ENCODE results near the gene NUB1. TPM values are rescaled to one million over a fixed set of nuclear protein-coding genes. Genes with fewer than 3 reads are reported as not detected.
A peak's percentile ranks its signal among the peaks of the same experiment; 100 is the strongest.

The NUB1 gene
- total RNA-seq, 2 donors from 2014 or later = 36.9 to 70.3 TPM

DNA sequence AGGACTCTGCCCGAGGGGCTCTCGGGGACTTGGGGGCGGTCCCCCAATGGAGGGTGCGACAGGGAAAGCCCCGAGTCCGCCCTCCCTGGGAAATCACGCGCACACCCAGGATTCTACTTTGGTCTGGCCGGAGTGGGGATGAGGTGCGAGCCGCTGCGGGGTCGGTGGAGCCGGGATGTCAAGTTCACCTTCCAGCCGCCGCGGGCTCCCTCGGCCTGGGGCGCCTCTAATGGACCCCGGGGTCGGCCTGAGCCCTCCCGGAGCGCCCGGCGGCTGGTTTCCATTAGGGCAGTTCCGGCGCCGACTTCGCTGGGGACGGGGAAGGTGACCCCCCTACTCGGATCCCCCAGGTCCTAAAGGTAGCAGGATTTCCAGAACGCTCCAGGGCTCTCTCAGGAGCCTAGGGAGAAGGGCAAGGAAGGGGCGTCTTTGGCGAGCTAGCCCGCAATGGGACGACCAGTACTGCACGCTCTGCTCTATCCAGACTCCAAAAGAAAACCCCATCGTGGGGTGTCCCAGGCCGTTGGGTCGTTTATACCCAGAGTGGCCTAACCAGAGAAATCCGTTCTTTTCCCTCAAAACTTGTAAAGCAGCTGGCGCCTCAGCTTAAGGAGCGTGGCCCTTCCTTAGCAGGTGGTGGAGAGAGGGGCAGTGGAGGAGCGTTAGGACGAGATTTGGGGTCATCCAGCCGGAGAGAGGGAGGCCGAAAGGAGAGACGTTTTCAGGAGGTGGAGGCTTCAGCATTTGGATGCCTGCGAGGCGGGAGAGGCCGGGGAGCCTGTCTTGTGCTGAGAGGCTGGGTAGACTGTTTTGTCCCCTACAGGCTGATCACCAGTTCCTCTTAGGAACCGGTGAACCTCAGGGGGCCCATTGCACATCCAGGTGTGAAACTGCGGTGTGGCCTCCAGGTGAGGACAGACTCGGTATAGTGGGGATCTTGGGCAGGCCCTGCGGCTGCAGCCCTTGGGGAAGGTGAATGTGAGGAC is 69.1 kb downstream of the NUB1 start:
- no peak for ATAC-seq (replicated peaks)
- peak overlapping the region; percentile 34 for H3K4me3 Mint-ChIP-seq

DNA sequence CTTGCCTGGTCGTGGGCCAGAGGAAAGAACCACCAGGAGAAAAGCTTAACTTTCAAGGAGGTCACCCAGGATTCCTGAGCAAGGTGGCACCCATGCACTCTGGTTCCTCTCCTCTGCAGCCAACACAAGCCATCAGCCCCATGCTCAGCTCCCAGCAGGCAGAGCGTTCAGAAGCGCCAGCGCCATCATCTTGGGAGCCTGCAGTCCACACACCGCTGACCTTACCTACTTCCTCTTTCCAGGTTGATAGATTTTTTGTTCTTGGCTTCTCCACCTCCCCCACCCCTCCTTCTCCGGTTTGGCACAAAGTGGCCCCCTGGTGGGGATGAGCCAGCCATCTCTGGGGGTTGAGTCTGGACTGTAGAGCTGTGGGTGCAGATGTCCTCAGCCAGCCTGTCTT is 69.9 kb downstream of the NUB1 start:
- Mint-ChIP-seq H3K27ac (no peak overlapping the region), H3K27me3 (peaks cover 10% of the 10 kb centered on the region), H3K9me3 (peaks cover 4% of the 10 kb centered on the region), H3K4me1 (peaks cover 18% of the 10 kb centered on the region), H3K4me3 (no peak overlapping the region), H3K36me3 (ENCODE audit: low read depth) (no peaks in the 10 kb centered on the region)
- ATAC-seq (replicated peaks) = no peak

More for the DNA sequence above, 69.1 kb downstream of the NUB1 start:
- Mint-ChIP-seq H3K4me1 (peaks cover 18% of the 10 kb centered on the region), H3K27ac (no peak overlapping the region), H3K27me3 (peaks cover 10% of the 10 kb centered on the region), H3K36me3 (ENCODE audit: low read depth) (no peaks in the 10 kb centered on the region), H3K9me3 (peaks cover 4% of the 10 kb centered on the region)

DNA sequence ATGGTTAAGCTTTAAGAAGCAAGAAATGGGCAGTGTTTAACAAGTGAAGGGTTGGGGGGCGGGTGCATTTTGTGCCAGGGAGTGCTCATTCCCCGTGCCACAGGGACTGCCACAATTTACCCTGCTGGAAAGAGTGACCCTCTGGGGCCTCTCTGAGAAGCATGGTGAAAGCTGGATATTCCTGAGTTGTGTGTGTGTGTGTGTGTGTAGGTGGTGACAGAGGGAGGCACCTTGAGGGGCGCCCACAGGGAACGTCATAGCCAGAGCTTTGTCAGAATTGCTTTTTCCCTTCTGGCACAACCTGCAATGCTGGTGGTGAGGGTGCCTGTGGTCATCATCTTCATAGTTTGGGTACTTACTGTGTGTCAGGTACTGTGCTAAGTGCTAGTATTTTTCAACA is 70.7 kb downstream of the NUB1 start:
- no peak for ATAC-seq (replicated peaks)

DNA sequence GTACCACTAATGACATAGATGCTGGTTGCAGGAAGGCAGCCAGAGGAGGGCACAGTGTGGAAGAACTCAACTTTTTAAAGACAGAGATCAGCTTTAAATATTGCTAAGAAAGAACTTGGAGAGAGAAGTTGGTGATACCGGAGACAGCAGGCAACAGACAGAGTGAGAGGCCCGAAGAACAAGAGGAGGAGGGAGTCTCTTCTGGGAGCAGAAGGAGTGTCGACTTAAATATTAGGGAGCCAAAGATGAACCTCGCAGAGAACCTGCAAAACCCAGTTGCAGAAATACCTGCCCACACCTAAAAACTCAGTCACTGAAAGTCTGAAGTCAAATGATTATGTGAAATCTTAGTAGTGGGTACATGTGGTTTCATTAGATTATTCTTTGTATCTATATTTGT is 71.6 kb downstream of the NUB1 start:
- no peaks in the 10 kb centered on the region for H3K36me3 Mint-ChIP-seq (ENCODE audit: low read depth)
- H3K27ac Mint-ChIP-seq = no peak overlapping the region
- H3K4me3 Mint-ChIP-seq = peak overlapping the region; percentile 49
- peaks cover 10% of the 10 kb centered on the region for H3K27me3 Mint-ChIP-seq
- peaks cover 4% of the 10 kb centered on the region for H3K9me3 Mint-ChIP-seq
- no peak for ATAC-seq (replicated peaks)
- H3K4me1 Mint-ChIP-seq = peaks cover 22% of the 10 kb centered on the region

More for the DNA sequence above, 70.7 kb downstream of the NUB1 start:
- Mint-ChIP-seq H3K4me3 (no peak overlapping the region), H3K27ac (no peak overlapping the region), H3K9me3 (peaks cover 4% of the 10 kb centered on the region), H3K4me1 (peaks cover 22% of the 10 kb centered on the region), H3K27me3 (peaks cover 10% of the 10 kb centered on the region), H3K36me3 (ENCODE audit: low read depth) (no peaks in the 10 kb centered on the region)

DNA sequence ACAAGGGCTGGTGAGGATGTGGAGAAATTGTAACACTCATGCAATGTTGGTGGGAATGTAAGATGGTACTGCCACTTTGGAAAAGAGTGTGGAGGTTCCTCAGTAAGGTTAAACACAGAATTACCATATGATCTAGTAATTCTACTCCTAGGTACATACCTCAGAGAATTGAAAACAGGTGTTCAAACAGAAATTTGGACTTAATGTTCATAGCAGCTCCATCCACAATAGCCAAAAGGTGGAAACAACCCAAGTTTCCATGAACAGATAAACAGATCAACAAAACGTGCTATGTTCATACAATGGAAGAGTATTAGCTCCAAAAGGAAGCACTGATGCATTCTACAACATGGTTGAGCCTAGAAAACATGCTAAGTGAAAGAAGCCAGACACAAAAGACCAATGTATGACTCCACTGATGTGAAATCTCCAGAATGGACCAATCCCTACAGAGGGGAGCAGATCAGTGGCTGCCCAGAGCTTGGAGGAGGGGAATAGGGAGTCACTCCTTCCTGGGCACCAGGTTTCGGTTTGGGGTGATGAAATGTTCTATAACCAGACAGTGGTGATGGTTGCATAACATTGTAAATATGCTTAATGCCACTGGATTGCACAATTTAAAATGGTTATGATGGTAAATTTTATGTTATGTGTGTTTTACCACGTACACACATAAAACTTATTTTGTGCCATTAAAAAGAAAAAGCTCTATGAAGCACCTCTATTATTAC is 73.9 kb downstream of the NUB1 start:
- Mint-ChIP-seq H3K4me3 (no peak overlapping the region), H3K4me1 (peaks cover 17% of the 10 kb centered on the region), H3K9me3 (peaks cover 6% of the 10 kb centered on the region), H3K27ac (no peak overlapping the region), H3K27me3 (peaks cover 7% of the 10 kb centered on the region), H3K36me3 (ENCODE audit: low read depth) (no peaks in the 10 kb centered on the region)
- ATAC-seq (replicated peaks) = no peak

DNA sequence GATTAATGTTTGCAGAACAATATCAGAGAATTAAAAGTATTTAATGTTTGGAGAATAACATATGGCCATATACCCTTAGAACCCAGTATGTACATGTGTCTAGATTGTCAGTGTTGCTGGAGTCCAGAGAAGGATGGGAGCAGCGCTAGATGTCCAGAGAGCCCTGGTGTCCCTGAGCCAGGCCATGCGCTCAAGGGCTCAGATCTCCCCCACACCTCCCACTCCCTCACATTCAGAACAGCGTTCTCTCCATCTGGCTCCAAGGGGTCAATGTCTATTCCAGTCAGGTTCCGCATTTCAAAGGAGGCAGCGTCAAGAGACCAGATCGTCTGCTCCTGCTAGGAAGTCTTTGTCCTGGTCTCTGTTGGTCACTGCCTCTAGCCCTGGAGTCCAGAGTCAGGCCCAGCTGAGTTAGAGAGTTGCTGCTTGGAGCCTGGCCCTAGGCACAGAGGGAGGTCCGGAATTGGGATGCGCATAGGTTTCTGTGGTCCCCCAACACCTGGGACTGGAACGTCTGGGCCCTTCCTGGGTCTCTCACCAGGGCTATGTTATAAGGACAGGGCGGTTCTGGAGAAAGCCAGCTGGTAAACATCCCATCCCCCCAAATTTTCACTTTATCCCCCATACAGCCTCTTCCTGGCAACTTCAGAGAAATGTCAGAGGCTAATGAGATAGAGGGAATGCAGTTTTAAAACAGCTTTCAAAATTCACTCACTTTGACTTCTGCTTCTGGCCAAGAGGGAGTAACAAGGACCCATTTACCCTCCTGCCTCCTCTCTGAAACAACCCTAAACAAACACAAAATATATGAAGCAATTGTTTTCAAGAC is 74.7 kb downstream of the NUB1 start:
- Mint-ChIP-seq H3K27me3 (peaks cover under 1% of the 10 kb centered on the region), H3K4me3 (no peak overlapping the region), H3K27ac (no peak overlapping the region), H3K4me1 (peaks cover 17% of the 10 kb centered on the region), H3K36me3 (ENCODE audit: low read depth) (no peaks in the 10 kb centered on the region), H3K9me3 (peaks cover 7% of the 10 kb centered on the region)
- no peak for ATAC-seq (replicated peaks)

DNA sequence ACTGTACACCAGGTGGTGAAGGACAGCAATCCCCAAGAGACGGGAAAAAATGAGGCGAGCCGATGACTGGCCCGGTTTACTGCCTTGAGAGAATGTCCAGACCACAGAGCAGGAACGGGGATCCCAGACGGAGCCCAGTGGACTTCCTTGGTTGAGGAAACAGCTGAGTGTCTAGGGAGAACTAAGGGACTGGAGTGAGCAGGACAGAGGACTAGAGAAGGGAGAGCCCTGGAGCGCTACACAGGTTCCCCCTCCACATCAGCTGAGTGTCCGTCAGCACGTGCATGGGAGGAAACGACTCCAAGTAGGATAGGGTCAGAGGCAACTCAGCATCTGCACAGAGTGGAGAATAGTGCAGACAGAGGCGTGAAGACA is 75.3 kb downstream of the NUB1 start:
- Mint-ChIP-seq H3K4me3 (no peak overlapping the region), H3K9me3 (peaks cover 7% of the 10 kb centered on the region), H3K36me3 (ENCODE audit: low read depth) (no peaks in the 10 kb centered on the region), H3K27ac (no peak overlapping the region), H3K4me1 (peaks cover 17% of the 10 kb centered on the region), H3K27me3 (no peaks in the 10 kb centered on the region)
- ATAC-seq (replicated peaks) = no peak

DNA sequence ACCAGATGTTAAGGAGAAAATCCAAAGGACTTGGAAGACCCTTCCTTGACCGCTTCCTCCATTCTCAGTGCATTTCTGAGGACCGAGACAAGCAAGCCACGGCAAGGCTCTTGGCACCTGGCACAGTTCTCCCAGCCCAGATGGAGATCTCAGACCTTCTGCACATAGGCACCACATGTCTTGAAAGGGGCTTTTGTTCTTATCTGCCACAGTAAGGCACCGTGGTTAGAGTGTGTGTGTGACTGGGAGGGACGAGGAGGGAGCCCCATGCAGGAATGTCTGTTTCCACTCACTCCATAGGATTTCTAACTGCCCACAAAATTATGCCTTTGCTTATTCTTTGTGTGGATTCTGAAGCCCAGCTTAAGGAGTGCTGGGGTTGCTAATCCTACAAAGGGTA is 78.5 kb downstream of the NUB1 start:
- H3K36me3 Mint-ChIP-seq (ENCODE audit: low read depth) = no peaks in the 10 kb centered on the region
- no peak for ATAC-seq (replicated peaks)
- no peak overlapping the region for H3K27ac Mint-ChIP-seq
- no peaks in the 10 kb centered on the region for H3K27me3 Mint-ChIP-seq
- no peak overlapping the region for H3K4me3 Mint-ChIP-seq
- peaks cover 4% of the 10 kb centered on the region for H3K4me1 Mint-ChIP-seq
- peaks cover 3% of the 10 kb centered on the region for H3K9me3 Mint-ChIP-seq

DNA sequence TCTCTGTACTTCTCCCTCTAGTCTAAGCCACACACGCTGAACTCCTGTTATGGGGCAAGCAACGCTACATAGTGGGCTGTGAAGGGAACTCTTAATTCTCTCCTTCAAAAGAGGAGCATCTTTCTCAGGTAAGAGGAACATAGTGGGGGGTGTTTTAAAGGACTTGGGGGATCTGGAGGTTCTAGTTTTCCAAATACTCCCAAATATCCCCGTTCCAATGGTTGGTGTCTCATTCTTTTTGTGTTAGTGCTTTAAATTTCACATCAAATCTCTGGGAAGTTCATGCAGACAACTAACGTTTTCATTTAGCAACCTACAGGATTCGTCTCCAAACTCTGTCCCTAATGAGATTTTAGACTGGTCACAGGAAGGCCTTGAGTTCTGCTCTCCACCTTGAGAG is 80.6 kb downstream of the NUB1 start:
- H3K4me1 Mint-ChIP-seq = no peaks in the 10 kb centered on the region
- no peaks in the 10 kb centered on the region for H3K27me3 Mint-ChIP-seq
- peaks cover 3% of the 10 kb centered on the region for H3K9me3 Mint-ChIP-seq
- H3K27ac Mint-ChIP-seq = no peak overlapping the region
- H3K4me3 Mint-ChIP-seq = no peak overlapping the region
- no peaks in the 10 kb centered on the region for H3K36me3 Mint-ChIP-seq (ENCODE audit: low read depth)
- ATAC-seq (replicated peaks) = no peak

DNA sequence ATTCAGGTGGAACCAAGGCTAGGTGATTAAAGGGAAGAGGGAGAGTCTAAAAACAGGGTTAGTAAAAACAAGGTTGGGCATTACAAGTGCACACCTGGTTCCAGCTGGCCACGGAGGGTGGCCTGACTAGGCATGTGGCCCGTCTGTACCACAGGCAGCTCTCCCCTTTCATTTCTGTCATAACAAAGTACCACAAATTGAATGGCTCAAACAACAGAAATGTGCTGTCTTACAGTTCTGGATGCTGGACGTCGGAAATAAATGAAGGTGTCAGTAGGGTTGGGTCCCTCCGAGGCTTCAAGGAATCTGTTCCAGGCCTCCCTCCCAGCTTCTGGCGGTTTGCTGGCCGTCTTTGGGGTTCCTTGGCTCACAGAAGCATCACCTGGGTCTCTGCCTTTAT is 81.6 kb downstream of the NUB1 start:
- Mint-ChIP-seq H3K27ac (no peak overlapping the region), H3K9me3 (peaks cover 3% of the 10 kb centered on the region), H3K4me3 (no peak overlapping the region), H3K36me3 (ENCODE audit: low read depth) (no peaks in the 10 kb centered on the region), H3K27me3 (no peaks in the 10 kb centered on the region), H3K4me1 (no peaks in the 10 kb centered on the region)
- no peak for ATAC-seq (replicated peaks)

DNA sequence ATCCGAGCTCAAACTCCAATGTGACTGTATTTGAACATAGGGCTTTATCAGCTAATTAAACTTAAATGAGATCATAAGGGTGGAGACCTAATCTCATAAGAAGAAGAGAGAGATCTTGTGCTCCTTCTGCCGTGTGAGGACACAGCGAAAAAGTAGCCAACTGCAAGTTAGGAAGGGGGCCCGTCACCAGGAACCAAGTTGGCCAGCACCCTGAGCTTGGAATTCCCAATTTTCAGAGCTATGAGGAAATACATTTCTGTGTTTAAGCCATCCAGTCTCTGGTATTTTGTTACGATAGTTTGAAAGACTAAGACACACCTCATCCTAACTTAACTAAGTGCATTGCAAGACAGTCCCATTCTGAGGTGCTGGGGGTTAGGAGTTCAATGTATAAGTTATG is 82.3 kb downstream of the NUB1 start:
- Mint-ChIP-seq H3K4me3 (no peak overlapping the region), H3K27me3 (no peaks in the 10 kb centered on the region), H3K27ac (no peak overlapping the region), H3K36me3 (ENCODE audit: low read depth) (no peaks in the 10 kb centered on the region), H3K9me3 (peaks cover 3% of the 10 kb centered on the region), H3K4me1 (no peaks in the 10 kb centered on the region)
- no peak for ATAC-seq (replicated peaks)

DNA sequence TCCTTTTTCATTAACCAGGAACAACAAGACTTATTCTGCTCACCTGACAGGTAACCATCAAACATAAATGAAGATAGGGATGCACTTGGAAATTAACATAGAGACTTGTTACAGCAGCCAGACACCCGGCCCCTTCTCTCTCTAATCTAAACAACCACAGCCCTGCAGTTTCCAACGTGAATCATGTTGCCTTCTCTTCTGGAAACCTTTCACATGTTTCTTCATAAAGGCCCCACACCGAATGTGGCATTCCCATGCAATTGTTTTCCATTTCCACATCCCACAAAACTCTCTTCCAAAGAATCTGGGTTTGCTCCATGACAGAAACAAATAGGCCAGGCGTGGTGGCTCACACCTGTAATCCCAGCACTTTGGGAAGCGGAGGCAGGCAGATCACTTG is 83.2 kb downstream of the NUB1 start:
- H3K36me3 Mint-ChIP-seq (ENCODE audit: low read depth) = no peaks in the 10 kb centered on the region
- ATAC-seq (replicated peaks) = no peak
- H3K27me3 Mint-ChIP-seq = no peaks in the 10 kb centered on the region
- no peak overlapping the region for H3K27ac Mint-ChIP-seq
- peaks cover 6% of the 10 kb centered on the region for H3K4me1 Mint-ChIP-seq
- no peak overlapping the region for H3K4me3 Mint-ChIP-seq
- peaks cover 3% of the 10 kb centered on the region for H3K9me3 Mint-ChIP-seq

DNA sequence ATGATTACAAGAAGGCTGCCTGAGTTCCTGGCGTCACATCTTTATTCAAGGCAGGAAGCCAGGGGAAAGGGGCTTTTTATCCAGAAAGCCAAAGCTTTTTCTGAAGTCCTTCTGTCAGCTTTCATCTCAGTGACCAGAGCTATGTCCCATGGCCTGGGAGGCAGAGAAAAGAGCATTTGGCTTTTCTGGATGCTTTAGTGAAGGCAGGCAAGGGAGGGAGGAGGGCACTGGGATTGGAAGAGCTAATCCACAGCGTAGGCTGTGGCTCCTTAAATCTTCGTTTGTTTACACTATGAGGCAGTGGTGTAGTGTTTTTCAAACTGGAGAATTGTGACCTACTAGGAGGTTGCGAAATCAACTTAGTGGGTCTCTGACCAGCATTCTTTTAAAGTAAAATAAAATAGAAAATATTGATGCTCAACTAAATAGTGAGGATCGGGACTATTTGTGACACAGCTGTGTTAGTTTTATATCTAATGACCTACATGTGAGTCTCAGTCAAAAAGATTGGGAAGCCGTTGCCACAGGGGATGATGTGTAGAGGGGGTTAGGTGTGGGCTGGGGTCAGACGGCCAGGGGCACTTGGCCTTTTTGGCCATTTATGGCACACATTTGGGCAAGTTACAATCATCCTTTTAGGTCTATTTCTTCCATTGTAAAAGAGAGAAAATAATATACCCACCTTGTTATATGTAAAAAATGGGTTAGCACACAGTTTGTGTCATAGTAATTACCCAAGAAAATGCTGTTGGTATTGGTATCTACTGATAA is 84.2 kb downstream of the NUB1 start:
- Mint-ChIP-seq H3K4me1 (peaks cover 10% of the 10 kb centered on the region), H3K27ac (no peak overlapping the region), H3K36me3 (ENCODE audit: low read depth) (no peaks in the 10 kb centered on the region), H3K9me3 (no peaks in the 10 kb centered on the region), H3K4me3 (no peak overlapping the region), H3K27me3 (no peaks in the 10 kb centered on the region)
- ATAC-seq (replicated peaks) = no peak

DNA sequence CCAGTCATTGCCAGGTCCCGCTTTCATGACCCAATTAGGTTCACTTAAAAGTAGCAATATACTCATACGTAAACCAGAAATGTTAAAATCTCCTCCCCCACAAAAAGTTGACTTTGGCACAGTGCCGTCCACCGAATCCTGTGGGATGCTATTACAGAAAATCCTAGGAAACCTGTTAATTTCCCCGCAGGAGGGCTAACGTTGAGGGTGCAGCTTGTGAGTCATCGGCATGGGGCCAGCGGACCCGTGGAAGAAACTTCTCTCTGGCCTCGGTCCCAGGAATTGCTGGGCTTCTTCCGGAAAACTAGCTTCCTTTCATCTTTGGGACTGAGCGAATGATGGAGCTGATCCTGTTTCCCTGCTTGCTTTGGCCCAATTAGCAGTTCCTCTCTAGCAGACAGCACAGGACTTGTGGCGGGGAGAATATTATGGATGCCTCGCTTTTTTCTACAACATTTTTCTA is 84.9 kb downstream of the NUB1 start:
- no peak overlapping the region for H3K4me3 Mint-ChIP-seq
- H3K27ac Mint-ChIP-seq = no peak overlapping the region
- H3K36me3 Mint-ChIP-seq (ENCODE audit: low read depth) = no peaks in the 10 kb centered on the region
- no peaks in the 10 kb centered on the region for H3K27me3 Mint-ChIP-seq
- H3K4me1 Mint-ChIP-seq = peaks cover 10% of the 10 kb centered on the region
- no peaks in the 10 kb centered on the region for H3K9me3 Mint-ChIP-seq
- ATAC-seq (replicated peaks) = no peak

Data from activated T-helper 17 cell treated with anti-CD3 and anti-CD28 coated beads, Interleukin-2, amount 50 U/mL, for 72 hours (primary cell).